ENCODE measurements around the gene PUS7.

PUS7 gene, protein sequence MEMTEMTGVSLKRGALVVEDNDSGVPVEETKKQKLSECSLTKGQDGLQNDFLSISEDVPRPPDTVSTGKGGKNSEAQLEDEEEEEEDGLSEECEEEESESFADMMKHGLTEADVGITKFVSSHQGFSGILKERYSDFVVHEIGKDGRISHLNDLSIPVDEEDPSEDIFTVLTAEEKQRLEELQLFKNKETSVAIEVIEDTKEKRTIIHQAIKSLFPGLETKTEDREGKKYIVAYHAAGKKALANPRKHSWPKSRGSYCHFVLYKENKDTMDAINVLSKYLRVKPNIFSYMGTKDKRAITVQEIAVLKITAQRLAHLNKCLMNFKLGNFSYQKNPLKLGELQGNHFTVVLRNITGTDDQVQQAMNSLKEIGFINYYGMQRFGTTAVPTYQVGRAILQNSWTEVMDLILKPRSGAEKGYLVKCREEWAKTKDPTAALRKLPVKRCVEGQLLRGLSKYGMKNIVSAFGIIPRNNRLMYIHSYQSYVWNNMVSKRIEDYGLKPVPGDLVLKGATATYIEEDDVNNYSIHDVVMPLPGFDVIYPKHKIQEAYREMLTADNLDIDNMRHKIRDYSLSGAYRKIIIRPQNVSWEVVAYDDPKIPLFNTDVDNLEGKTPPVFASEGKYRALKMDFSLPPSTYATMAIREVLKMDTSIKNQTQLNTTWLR

DNA sequence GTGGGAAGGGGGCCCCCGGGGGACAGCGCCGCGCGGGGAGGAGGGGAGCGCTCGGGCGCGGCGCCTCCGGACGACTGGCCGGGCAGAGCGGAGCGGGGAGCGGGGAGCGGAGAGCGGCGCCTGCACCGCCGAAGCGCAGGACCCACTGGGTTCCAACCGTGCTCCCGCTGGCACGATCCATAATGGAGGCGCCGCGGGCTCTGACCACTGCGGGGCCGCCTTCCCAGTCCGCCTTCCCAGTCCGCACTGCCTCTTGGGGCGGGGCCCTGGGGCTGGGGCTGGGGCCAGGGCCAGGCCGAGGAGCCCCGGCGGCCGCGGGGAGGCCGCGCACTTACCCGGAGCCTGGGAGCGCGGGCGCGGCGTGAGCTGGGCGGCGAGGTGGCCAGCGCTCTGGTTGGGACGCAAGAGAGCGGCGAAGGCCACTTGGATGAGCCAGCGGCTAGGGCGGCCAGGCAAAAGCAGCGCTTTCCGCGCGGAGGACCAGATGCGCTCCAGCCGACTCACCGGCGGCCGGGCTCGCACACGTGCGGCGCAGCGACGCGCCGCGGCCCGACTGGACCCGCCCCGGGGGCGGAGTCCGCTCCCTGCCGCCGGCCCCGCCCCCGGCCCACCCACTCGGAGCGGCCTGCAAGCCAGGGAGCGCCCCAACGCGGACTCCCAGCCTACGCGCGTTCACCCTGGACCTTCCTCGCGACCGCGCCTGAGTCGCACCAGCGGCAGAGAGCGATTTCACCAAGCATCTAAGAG lies at the start of gene PUS7:
TSS of gene PUS7 (minus strand) at position 555 of the 747 bp plus-strand sequence. CDS start 13,759 bp downstream, outside the sequence.
- peaks cover 13% of the 10 kb centered on the region for H3K36me3 ChIP-seq (ENCODE audit: insufficient read depth, low read length)
- H3K9me3 ChIP-seq (ENCODE audit: low read length), result no peaks in the 10 kb centered on the region
- no peaks in the 10 kb centered on the region for H3K27me3 ChIP-seq (ENCODE audit: insufficient read depth, low read length)
- peak within 1 kb of the TSS; percentile 73 for H3K27ac ChIP-seq (ENCODE audit: low read depth, low read length, poor library complexity, severe bottlenecking)
- peak within 1 kb of the TSS; percentile 75 for H3K4me3 ChIP-seq (ENCODE audit: low read depth, low read length, poor library complexity, severe bottlenecking)
- H2AFZ ChIP-seq (ENCODE audit: low read length), result peak within 1 kb of the TSS; percentile 99
- H3K79me2 ChIP-seq (ENCODE audit: insufficient read depth, low read length), result peaks cover 31% of the 10 kb centered on the region
- no peak for TF ChIP-seq EZH2 (IDR thresholded peaks at IDR 0.05; ENCODE audit: borderline replicate concordance, low read length)
- TF ChIP-seq, protein P1, sequence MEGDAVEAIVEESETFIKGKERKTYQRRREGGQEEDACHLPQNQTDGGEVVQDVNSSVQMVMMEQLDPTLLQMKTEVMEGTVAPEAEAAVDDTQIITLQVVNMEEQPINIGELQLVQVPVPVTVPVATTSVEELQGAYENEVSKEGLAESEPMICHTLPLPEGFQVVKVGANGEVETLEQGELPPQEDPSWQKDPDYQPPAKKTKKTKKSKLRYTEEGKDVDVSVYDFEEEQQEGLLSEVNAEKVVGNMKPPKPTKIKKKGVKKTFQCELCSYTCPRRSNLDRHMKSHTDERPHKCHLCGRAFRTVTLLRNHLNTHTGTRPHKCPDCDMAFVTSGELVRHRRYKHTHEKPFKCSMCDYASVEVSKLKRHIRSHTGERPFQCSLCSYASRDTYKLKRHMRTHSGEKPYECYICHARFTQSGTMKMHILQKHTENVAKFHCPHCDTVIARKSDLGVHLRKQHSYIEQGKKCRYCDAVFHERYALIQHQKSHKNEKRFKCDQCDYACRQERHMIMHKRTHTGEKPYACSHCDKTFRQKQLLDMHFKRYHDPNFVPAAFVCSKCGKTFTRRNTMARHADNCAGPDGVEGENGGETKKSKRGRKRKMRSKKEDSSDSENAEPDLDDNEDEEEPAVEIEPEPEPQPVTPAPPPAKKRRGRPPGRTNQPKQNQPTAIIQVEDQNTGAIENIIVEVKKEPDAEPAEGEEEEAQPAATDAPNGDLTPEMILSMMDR (IDR thresholded peaks at IDR 0.05; ENCODE audit: low read length), result no peak
- no peaks in the 10 kb centered on the region for H3K9me2 ChIP-seq (ENCODE audit: low read depth, low read length)
- peak within 1 kb of the TSS; percentile 75 for H3K9ac ChIP-seq (ENCODE audit: low read length)
- no peaks in the 10 kb centered on the region for H4K20me1 ChIP-seq (ENCODE audit: insufficient read depth, low read length)
- peaks cover 25% of the 10 kb centered on the region for H3K4me1 ChIP-seq (ENCODE audit: insufficient read depth, low read length, severe bottlenecking)
- H3K4me2 ChIP-seq (ENCODE audit: low read length), result peak within 1 kb of the TSS; percentile 93
- H3F3A ChIP-seq (ENCODE audit: insufficient read depth, low read length), result no peaks in the 10 kb centered on the region

DNA sequence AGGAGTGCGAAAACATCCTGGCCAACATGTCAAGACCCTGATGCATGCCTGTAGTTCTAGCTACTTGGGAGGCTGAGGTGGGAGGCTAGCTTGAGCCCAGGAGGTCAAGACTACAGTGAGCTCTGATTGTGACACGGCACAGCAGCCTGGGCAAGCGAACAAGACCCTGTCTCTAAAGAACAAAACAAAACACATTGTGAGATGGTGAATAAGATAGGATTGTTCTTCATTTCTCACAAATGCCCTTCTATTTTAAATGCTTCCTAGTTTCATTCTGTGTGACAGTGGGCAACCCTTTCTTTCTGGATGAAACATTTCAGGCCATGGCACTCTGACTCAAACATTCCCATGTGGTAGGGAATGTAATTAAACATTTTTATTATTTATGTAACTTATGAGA lies 45.8 kb upstream of the PUS7 start:
- no peak overlapping the region for H3K4me2 ChIP-seq (ENCODE audit: low read length)
- H3K9me3 ChIP-seq (ENCODE audit: low read length), result no peaks in the 10 kb centered on the region
- H3K27me3 ChIP-seq (ENCODE audit: insufficient read depth, low read length), result no peaks in the 10 kb centered on the region
- no peak overlapping the region for H2AFZ ChIP-seq (ENCODE audit: low read length)
- H3K9ac ChIP-seq (ENCODE audit: low read length), result no peak overlapping the region
- no peaks in the 10 kb centered on the region for H3K4me1 ChIP-seq (ENCODE audit: insufficient read depth, low read length, severe bottlenecking)
- H3K4me3 ChIP-seq (ENCODE audit: low read depth, low read length, poor library complexity, severe bottlenecking), result no peak overlapping the region
- H4K20me1 ChIP-seq (ENCODE audit: insufficient read depth, low read length), result no peaks in the 10 kb centered on the region
- H3K27ac ChIP-seq (ENCODE audit: low read depth, low read length, poor library complexity, severe bottlenecking), result no peak overlapping the region
- H3K36me3 ChIP-seq (ENCODE audit: insufficient read depth, low read length), result peaks cover 74% of the 10 kb centered on the region
- H3K9me2 ChIP-seq (ENCODE audit: low read depth, low read length), result no peaks in the 10 kb centered on the region
- no peaks in the 10 kb centered on the region for H3F3A ChIP-seq (ENCODE audit: insufficient read depth, low read length)
- H3K79me2 ChIP-seq (ENCODE audit: insufficient read depth, low read length), result no peaks in the 10 kb centered on the region
- TF ChIP-seq, protein P1 (IDR thresholded peaks at IDR 0.05; ENCODE audit: low read length), result no peak
- TF ChIP-seq EZH2 (IDR thresholded peaks at IDR 0.05; ENCODE audit: borderline replicate concordance, low read length), result no peak

DNA sequence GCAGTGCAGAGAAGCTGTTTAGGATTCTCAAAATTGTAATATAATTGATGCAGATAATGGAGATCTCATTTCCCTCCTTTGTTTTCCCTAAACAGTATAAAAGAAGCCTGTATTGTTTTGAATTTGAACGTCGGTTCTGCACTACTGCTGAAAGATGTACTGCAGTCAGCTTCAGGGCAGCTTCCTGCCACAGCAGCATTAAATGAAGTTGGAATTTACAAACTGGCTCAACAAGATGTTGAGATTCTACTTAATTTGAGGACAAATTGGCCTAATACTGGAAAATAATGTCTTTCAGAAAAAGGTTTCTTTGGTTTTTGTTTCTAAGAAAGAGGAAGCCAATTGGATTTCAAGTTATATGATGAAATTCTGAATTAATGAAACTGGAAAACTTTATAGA lies 45.0 kb upstream of the PUS7 start:
- H3K79me2 ChIP-seq (ENCODE audit: insufficient read depth, low read length), result no peaks in the 10 kb centered on the region
- H3K36me3 ChIP-seq (ENCODE audit: insufficient read depth, low read length), result peaks cover 78% of the 10 kb centered on the region
- H4K20me1 ChIP-seq (ENCODE audit: insufficient read depth, low read length), result no peaks in the 10 kb centered on the region
- H3K9ac ChIP-seq (ENCODE audit: low read length), result no peak overlapping the region
- H2AFZ ChIP-seq (ENCODE audit: low read length), result no peak overlapping the region
- no peaks in the 10 kb centered on the region for H3K9me3 ChIP-seq (ENCODE audit: low read length)
- no peak overlapping the region for H3K4me3 ChIP-seq (ENCODE audit: low read depth, low read length, poor library complexity, severe bottlenecking)
- no peaks in the 10 kb centered on the region for H3K4me1 ChIP-seq (ENCODE audit: insufficient read depth, low read length, severe bottlenecking)
- H3F3A ChIP-seq (ENCODE audit: insufficient read depth, low read length), result no peaks in the 10 kb centered on the region
- H3K9me2 ChIP-seq (ENCODE audit: low read depth, low read length), result no peaks in the 10 kb centered on the region
- no peak overlapping the region for H3K27ac ChIP-seq (ENCODE audit: low read depth, low read length, poor library complexity, severe bottlenecking)
- no peak for TF ChIP-seq EZH2 (IDR thresholded peaks at IDR 0.05; ENCODE audit: borderline replicate concordance, low read length)
- TF ChIP-seq, protein P1 (IDR thresholded peaks at IDR 0.05; ENCODE audit: low read length), result no peak
- no peak overlapping the region for H3K4me2 ChIP-seq (ENCODE audit: low read length)
- H3K27me3 ChIP-seq (ENCODE audit: insufficient read depth, low read length), result no peaks in the 10 kb centered on the region
